Activated naive CD4-positive, alpha-beta T cell treated with Interleukin-2 at 50 U/mL for 16 hours (primary cell): ENCODE measurements around the gene CCSER1.
"Not testable (repeated sequence)": the region's sequence is repeated elsewhere in the genome, so short reads cannot be mapped to it uniquely, and the experiment has no call there.

ENCODE experiments used
- DNase-seq: peaks from one replicate; pipeline ENCODE4 v3.0.0-alpha.2; 2020

Gene CCSER1

DNA sequence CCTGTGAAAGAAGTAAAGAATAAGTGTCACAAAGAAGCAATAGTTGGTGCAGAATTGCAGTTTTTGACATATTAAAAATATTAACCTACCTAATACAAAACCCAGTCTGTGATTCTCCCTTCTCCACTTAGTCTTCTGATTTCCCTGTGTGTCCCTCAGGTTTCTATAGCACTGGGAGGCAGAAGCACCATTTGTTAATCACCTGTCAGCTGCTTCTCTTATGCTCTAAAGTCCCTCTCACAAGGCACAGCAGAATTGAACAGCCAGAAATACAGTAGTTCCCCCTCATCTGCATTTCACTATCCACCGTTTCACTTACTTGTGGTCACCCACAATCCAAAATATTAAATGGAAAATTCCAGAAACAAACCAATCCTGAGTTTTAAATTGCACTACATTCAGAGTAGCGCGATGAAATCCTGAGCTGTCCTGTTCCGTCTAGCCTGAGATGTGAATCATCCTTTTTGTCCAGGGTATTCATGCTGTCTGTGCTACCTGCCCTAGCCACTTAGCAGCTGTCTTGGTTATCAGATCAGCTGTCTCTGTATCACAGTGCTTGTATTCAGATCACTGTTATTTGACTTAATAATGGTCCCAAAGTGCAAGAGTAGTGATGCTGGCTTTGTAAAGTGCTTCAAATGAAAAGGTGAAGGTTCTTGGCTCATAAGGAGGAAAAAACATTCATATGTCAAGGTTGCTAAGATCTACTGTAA, 1192.5 kb downstream of the CCSER1 start:
- DNase-seq, result no peak

DNA sequence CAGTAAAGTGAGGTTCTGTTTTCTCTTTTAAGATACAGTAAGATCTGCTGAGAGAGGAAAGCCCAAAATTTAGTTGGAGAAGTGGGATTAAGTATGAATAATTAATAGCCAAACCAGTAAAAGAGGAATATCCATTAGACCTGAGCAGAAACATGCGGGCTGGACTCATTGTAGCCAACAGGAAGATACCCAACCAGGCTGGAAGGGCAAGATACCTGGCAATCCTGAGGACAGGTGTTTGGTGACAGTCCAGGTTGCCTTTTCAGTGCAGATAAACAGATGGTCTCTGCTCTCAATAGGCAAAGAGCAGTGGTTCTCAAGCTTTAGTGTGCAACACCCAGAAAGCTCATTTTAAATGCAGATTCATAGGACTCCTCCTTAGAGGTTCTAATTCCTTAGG, 1195.8 kb downstream of the CCSER1 start:
- DNase-seq, result no peak

GRCh38 chr4:91325495-91325894, 1198.3 kb downstream of the CCSER1 start:
- no peak for DNase-seq

- DNase-seq, result not testable (repeated sequence)
Observed at GRCh38 chr4:91326167-91326566, 1199.0 kb downstream of the CCSER1 start.

- DNase-seq, result no peak
Observed at GRCh38 chr4:91330555-91331137, 1203.5 kb downstream of the CCSER1 start.

DNA sequence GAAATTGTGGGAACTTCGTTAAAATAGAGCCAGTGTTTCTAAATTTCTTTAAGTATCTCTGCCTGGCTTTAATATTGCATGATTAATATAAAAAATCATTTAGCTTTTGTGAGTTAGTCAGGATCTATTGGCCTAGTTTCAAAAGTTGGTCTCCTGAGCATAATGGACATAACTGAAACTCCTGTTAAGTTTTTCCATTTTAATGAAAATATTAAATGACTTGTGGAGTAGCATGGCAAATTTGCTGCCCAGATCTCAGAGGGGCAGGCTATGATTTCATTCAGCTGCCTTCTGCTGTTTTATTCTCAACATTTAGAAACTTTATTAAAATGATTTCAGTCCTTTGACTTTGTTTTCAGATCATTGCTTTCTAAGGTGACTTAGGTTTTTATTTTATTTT, 1213.6 kb downstream of the CCSER1 start:
- DNase-seq, result no peak

- no peak for DNase-seq
Observed at GRCh38 chr4:91345632-91346031, 1218.4 kb downstream of the CCSER1 start.

- DNase-seq, result not testable (repeated sequence)
Observed at GRCh38 chr4:91356496-91356895, 1229.3 kb downstream of the CCSER1 start.

DNA sequence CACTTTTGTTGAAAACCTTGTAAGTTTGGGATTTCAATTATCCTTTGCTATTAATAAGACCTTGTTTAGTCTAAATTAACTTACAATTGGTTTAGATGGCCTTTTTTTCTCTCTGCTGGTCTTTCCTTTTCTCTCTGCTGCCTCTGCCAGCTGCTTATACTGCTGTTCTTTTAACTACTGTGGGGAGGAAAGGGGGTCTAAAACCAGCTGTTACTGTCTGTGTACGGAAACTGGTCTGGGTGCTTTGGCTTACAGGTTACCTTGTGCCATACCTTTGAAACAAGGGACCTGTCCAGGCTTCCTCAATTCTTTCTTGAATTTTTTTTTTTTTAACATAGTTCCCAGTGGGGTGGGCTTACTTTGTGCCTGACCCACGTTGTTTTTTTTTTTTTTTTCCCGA, 1230.8 kb downstream of the CCSER1 start:
- not testable (repeated sequence) for DNase-seq

- DNase-seq, result not testable (repeated sequence)
Observed at GRCh38 chr4:91358621-91359020, 1231.4 kb downstream of the CCSER1 start.

DNA sequence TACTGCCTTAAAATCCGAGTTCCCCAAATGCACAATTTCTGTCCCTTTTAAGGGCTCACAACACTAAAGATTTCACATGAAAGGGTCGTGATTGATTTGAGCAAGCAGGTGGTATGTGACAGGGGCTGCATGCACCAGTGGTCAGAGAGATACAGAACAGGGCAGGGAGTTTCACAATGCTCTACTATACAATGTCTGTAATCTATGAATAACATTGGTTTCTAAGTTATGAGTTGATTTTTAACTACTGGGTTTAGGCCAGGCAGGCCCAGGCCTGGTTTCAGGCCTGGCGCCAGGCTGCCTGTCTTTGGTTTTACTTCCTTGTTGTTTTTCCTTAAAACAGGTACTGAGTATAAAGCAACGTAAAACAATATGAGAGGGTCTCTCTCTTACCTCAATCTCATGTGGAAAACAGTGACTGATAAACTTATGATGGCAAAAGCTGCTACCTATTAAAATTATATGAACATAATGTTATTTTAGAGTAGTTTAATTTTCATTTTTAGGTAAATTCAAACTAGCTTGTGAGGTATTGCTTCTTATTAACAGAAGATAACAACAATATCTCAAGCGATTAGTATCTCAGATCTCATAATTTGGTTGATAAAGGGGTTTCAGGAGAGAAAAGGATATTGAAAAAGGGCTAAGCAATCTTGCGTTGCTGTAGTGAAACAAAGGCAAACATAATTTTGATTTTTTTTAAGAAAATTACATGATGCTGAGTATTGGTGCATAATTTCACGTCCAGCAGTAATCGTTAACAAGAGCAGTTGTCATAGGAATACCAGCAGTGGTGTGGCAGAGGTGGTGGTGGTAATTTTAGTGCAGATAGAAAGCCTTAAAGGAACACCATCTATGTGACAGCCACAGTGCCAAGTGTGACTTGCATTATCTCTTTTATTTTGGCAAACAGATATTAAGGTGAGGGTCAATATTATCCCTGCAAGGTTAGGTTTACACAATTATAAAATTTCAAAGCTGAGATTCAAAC, 1232.1 kb downstream of the CCSER1 start:
- DNase-seq, result no peak

GRCh38 chr4:91362125-91362524, 1234.9 kb downstream of the CCSER1 start:
- no peak for DNase-seq

GRCh38 chr4:91366554-91366953, 1239.4 kb downstream of the CCSER1 start:
- DNase-seq, result no peak

DNA sequence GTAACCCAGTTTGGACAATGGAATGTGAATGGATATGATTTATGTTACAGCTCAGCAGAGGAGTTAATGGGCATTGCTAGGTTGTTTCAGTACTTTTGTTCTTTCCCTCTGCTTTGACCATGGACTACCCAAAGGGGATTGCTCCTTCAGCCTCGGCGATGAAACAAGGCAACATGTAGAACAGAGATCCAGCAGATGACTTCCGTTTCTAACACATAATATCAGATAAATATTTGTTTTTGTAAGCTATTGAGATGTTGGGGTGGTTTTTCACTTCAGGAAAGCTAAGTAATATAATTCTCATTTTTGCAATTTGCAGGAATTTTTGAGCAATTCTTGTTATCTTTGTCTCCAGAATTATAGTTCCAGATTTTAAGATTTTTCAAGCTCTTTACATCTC, 1241.9 kb downstream of the CCSER1 start:
- no peak for DNase-seq

GRCh38 chr4:91373546-91373945, 1246.4 kb downstream of the CCSER1 start:
- DNase-seq, result no peak

DNA sequence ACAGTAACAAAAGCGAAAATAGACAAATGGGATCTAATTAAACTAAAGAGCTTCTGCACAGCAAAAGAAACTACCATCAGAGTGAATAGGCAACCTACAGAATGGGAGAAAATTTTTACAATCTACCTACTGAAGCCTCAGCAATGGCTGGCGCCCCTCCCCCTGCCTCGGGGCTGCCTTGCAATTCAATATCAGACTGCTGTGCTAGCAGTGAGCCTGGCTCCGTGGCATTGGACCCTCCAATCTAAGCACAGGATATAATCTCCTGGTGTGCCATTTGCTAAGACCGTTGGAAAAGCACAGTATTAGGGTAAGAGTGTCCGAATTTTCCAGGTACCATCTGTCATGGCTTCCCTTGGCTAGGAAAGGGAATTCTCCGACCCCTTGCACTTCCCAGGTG, 1278.2 kb downstream of the CCSER1 start:
- not testable (repeated sequence) for DNase-seq

GRCh38 chr4:91422011-91422410, 1294.8 kb downstream of the CCSER1 start:
- DNase-seq, result no peak

- no peak for DNase-seq
Observed at GRCh38 chr4:91426725-91427124, 1299.5 kb downstream of the CCSER1 start.

DNA sequence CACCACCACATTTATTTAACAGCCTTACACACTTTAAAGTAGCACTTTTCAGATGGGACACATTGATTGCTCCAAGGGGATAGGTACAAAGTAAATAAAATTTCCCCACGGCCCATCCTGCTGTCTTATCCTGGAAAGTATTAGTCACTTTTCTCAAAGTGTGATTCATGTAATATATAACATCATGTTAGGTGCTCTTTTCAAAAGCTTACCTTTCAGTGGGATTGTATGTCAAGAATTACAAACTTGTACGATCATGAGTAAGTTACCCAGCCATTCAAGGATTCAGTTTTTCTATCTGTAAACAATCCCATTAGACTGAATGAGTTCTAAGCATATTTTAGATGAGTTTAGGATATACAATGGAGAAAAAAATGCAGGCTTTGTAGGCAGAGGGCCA, 1300.0 kb downstream of the CCSER1 start:
- no peak for DNase-seq

- DNase-seq, result no peak
Observed at GRCh38 chr4:91434631-91435030, 1307.4 kb downstream of the CCSER1 start.

GRCh38 chr4:91436556-91436955, 1309.4 kb downstream of the CCSER1 start:
- no peak for DNase-seq

- no peak for DNase-seq
Observed at GRCh38 chr4:91447168-91447567, 1320.0 kb downstream of the CCSER1 start.

DNA sequence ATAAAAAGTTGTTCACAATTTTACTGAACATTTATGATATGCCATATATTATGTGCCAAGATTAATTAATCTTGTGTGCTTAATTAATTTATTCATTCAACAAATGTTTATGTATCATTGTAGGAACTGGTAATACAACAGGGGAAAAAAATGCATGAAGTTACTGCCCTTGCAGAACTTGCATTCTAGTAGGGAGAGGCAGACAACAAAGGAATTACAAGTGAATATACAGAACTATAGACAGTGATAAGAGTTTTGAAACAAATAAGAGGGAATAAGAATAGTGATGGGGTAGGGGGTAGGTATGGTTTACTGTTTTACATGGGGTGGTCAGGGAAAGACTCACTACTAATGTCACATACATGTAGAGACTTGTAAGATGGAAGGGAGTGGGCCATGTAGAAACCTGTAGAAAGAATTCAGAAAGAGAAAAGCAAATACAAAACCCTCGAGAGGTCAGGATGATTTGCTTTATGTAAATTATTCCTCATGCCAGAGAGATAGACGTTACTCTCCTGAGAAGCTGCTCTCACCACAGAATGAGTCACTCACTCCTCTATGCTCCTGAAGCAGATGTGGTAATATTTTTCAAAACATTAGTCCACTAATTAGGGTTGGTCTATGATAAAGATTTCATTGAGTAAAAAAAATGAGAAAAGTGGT, 1321.6 kb downstream of the CCSER1 start:
- no peak for DNase-seq
